GM19467 (cell line): ENCODE results near the gene GPC5.
"Not testable (repeated sequence)": the region's sequence is repeated elsewhere in the genome, so short reads cannot be mapped to it uniquely, and the experiment has no call there.

Experiments
- ATAC-seq: cut with Tn5 transposase; IDR thresholded peaks from one replicate; pipeline ENCODE4 v1.9.1; 2021; ENCODE audit warnings: mild to moderate bottlenecking, moderate library complexity; ENCODE audit not compliant: unreplicated experiment

Gene GPC5

DNA sequence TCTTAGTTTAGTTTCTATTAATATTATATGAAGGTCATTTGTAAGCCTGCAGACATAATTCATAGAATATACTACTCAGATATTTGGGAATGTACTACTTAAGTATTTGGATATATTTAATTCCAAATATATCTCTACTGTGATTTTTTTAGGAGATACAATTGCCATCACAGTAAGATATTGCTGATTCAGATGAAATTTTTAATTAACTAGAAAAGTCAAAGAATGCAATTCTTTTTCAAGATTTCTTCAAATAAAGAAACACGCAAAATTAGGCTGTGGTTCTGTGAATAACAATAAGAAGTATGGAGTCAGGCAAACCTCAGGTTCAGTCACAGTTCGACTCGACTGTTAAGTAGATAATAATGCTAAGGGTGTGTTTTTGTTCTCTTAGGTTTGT lies 1277.8 kb downstream of the GPC5 start:
- no peak for ATAC-seq

DNA sequence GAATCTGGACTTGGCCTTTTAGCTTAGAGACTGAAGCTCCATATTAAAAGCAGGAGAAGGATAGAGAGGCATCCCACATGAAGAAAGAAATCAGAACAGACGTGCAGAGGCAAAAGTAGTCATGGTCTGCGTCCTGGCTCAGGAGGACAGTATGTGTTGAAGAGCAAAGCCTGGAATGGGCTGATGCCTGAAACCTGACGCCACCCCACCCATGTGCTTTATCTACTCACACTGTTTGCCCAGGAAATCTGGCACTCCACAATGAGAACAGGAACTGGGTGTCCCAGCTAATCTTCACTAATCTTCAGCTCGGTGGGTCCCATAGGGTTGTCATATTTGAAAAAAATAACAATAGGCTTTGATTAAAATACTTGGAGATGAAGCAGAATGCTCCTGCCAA lies 1279.2 kb downstream of the GPC5 start:
- ATAC-seq = no peak

DNA sequence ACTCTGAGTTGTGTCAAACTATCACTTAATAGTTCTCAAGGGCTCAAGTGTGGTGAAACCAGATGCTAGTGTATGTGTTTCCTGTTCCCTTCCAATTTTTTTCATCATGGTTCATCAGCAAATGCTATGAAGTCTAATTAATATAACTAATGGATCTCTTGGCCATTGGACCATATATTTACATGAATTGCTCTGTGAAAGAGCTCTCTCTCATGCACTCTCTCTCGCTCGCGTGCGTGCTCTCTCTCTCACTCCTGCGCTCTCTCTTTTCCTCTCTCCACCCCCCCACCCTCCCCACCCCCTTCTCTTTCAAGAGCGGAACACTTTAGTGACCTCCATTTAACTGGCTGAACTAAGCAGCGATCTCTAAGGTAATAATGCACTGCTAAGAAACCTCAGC lies 1281.2 kb downstream of the GPC5 start:
- ATAC-seq = no peak

DNA sequence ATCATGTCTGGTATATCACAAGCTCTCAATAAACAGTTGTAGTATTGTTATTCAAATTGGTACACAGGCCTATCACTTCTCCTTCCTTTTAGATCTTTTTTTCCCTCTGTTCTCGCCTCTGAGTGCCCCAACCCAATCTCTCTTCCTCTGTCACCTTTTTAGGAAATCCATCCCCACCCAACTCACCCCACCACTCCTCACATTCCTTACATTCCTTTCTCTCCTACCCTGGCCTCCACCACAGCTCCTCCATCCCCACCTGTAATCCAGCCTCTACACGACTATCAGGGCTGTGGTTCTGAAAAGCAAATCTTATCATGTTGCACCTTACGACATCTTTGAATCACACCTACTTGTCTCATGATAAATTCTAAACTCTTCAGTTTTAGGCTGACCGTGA lies 1282.8 kb downstream of the GPC5 start:
- no peak for ATAC-seq

DNA sequence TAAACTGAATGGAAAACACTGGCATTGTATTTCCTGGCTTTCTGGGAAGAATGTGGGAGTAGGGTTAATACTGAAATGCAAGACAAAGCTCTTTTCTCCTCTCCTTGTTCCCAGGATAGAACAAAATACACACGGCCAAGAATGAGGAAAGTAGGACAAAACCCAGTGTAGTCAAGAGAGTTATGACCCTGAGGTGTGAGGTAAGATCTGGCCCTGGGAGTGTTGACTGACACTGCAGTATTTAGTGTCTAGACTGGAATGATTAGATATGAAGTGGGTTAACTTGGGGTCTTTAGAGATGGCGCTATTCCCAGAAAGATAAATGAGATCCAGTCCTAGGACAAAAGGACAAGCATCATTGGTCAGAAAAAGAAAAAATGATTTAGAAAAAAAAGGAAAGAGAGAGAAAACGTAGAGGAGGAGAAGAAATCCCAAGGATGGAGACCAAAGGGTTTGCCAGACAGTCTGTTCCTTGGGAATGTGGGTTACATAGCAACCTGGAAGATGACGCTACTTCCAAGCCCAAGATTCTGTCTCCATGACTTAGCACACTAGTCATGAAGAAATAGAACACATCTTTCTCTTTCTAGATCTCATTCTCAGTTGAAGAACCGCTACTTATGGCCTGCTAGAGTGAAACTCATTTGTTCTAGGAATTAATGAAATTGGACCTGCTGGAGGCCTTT lies 1284.6 kb downstream of the GPC5 start:
- no peak for ATAC-seq

DNA sequence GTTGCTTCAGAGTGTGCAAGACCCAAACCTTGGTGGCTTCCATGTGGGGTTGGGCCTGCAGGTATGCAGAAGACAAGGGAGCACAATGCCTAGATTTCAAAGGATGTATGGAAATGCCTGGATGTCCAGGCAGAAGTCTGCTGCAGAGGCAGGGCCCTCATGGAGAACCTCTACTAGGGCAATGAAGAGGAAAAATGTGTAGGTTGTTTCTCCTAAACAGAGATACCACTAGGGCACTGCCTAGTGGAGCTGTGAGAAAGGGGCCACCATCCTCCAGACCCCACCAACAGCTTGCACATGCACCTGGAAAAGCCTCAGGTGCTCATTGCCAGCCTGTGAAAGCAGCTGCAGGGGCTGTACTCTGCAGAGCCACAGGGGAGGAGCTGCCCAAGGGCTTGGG lies 1295.6 kb downstream of the GPC5 start:
- no peak for ATAC-seq

DNA sequence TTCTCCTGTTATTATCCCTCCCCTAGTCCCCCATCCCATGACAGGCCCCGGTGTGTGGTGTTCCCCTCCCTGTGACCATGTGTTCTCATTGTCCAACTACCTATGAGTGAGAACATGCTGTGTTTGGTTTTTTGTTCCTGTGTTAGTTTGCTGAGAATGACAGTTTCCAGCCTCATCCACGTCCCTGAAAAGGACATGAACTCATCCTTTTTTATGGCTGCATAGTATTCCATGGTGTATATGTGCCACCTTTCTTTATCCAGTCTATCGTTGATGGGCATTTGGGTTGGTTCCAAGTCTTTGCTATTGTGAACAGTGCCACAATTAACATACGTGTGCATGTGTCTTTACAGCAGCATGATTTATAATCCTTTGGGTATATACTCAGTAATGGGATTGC lies 1297.4 kb downstream of the GPC5 start:
- not testable (repeated sequence) for ATAC-seq

DNA sequence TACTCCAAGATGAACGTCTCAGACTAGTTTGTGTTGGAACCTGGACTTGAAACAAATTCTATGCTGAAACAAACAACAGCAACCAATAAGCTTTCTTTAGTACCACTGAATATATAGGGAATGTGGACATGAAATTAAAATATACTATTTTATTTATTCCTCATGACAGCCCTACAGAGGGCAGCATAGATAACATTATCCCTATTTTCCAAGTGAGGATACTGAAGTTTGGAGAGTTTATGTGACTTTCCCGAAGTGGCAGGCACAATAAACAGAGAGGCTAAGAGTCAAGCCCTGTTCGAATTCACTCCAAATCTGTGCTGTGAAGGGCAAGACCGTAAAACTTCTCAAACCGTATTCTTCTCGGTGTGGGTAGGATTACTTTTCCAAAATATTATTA lies 1318.3 kb downstream of the GPC5 start:
- no peak for ATAC-seq

DNA sequence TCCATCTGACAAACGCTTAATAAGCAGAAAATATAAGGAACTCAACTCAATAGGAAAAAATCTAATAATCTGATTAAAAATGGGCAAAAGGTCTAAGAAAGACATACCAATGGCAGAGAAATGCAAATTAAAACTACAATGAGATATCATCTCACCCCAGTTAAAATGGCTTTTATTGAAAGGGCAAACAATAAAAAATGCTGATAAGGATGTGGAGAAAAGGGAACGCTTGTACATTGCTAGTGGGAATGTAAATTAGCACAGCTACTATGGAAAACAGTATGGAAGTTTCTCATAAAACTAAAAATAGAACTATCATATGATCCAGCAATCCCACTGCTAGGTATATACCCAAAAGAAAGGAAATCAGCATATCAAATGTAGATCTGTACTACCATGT lies 1319.4 kb downstream of the GPC5 start:
- no peak for ATAC-seq

DNA sequence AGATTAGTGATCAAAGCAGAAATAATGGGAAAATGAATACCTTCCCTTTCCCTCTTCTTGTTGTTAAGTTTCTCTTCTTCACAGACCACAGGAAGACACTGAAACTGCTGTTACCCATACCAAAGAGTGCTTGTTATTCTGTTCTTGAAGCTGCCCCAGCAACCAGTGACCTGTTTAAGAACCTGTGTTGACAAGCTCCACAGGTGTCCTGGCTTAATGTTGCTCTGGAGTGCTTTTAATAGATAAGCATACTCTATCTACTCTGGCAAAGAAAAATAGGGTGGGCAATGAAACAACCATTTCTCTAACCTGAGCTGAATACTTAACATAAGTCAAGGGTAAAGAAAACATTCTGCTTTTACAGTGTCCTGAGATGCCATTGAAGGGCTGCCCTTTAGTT lies 1321.4 kb downstream of the GPC5 start:
- ATAC-seq = no peak

DNA sequence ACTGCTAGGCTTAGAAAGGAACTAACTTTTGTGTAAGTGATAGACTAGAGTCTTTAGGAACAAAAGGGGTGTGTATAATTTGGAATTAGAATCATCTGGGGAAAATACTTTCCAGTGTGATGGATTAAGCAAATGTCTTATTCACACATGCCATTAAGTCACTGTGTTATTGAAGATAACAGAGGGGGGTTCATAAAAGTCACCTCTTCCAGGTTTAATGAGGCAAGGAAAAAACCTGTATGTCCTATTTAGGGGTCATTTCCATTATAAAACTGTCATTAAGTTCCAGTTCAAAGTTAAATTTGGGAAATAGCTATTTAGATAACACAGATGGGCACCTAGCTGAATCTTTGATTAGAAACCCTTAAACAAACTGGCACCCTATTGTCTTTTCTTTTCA lies 1323.2 kb downstream of the GPC5 start:
- ATAC-seq = no peak

DNA sequence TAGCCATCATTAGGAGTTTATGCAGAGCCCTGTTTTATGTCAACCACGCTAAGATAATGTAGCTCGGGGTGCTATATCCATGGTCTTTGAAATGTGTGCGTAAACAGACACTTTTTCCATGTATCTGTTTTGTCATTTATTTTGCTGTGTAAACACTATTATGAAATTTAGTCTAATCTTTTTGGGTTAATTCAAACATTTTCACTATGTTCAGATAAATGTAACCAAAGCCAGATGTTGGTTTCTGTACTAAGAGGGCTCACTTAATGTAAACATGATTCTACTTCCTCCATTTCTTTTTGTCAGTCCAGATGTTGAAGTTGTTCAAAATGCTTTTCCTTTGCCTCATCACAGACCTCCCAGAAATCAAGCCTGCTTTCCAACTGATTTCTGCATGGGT lies 1328.7 kb downstream of the GPC5 start:
- no peak for ATAC-seq

DNA sequence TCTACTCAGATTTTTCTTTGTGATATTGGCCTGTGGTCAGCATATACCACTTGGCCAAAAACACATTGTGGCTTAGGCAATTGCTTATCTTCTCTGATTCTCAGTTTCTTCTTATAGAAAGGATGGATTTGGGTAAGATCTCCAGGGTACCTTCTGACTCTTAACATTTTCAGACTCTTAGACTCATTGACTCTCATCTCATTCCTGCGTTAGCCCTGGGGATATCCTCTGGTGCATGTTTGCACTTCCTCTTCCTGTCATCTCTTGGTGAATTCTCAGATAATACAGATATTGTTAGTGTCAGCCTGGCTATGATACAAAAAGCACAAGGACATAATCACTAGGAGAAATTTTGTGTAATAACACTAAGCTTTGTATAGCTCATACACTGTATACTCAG lies 1335.6 kb downstream of the GPC5 start:
- no peak for ATAC-seq

DNA sequence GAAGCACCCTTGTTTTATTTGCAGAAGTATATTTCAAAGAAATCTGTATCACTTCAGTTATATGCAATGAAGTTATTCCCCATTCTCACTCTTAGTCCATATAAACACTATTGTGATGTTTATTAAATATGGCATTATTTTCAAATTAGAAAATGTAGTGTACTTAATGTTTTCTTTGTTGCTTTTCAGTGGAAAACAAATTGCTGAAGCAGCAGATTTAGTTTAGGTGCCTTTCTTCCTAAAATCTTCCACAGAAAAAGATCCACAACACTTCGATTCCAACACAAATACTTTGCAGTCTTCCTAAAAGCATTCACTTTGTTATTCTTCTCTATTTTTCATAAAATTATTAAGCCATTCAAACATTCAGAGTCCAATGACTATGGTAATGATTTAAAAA lies 1336.1 kb downstream of the GPC5 start:
- ATAC-seq = no peak

DNA sequence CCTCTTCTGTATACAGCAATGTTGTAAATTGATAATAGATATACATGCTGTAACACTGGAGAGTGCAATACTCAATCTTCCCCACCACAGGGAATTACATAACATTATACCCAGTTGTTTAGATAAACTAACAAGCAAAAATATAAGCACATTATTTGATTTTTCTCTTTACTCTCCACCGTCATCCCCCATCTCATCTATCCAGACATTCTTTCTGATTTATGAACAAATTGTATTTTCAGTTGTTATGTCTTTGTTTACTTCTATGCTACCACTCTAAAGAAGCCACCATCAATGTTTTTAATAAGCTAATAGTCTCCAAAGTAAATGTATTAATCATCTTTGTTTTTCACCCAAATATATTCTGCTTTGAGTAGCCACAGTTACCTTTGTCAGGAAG lies 1337.5 kb downstream of the GPC5 start:
- no peak for ATAC-seq

DNA sequence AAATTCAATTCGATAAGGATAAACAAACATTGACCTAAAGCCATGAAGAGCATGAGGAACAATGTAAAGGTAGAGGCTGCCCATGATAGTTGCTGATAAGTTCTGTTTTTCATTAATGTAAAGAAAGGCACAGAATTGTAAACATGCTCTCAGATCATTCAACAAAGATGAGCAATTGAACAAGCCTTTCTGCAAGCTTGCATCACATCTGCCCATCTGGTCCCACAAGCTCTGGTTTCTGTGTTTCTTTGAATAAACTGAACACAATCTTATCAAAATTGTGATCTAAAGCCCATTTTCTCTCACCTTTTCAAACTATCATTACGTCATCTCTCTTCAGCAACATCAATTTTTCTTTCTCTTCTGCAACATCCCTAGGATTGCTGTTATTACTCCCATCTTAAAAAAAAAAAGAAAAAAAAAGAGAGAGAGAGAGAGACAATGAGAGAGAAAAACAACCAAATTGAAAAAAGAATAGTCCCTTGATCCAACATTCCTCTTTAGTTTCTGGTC lies 1340.9 kb downstream of the GPC5 start:
- ATAC-seq = no peak

DNA sequence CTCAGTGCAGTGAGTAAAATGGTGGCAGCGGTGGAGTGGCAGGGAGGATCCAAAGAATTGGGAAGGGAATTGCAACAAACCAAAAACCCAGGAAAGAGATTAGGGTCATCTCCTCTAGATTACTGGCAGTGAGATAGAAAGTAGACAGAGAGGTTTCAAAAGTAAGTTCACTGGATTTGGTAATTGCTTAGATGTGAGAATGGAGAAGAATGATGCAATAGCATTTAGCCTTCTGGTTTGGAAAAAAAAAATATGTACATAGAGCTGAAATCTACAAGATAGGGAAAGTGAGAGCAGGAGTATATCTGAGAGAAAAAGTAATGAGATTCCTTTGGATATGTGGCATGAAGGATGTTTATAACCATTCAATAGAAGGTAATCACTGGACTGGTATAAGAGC lies 1345.6 kb downstream of the GPC5 start:
- no peak for ATAC-seq

DNA sequence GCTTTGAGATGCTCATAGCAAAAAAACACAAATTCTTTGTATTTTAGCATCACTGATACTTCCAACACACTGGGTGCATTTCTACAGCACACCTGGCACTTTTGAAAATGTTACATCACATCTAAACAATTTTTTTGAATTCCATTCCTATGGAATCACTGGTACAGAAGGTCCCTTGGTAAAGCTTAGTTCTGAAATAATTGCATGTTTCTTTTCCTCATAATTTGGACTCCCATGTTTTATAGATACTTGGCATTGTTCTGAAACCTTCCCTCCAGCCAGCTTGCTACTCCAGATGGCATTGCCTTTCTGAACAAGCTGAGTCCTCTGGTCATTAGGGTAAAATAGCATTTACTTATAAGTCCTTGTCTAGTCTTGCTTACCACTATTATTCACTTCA lies 1346.8 kb downstream of the GPC5 start:
- ATAC-seq = no peak

DNA sequence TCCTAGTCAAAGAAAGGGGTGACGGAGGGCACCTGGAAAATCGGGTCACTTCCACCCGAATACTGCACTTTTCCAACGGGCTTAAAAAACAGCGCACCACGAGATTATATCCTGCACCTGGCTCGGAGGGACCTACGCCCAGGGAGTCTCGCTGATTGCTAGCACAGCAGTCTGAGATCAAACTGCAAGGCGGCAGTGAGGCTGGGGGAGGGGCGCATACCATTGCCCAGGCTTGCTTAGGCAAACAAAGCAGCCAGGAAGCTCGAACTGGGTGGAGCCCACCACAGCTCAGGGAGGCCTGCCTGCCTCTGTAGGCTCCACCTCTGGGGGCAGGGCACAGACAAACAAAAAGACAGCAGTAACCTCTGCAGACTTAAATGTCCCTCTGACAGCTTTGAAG lies 1354.3 kb downstream of the GPC5 start:
- not testable (repeated sequence) for ATAC-seq

DNA sequence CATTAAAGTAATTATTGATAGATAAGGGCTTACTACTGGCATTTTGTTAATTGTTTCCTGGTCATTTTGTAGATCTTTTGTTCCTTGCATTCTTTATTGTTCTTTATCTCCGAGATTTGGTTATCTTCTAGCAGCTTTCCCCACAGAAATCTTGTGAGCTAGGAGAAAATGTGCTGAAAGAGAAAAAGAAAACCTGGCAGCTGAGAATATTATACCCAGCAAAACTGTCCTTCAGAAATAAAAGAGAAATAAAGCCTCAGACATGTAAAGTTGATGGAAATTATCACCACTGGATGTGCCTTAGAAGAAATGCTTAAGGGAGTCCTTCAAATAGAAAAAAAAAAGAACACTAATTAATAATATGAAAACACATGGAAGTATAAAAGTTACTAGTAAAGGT lies 1363.3 kb downstream of the GPC5 start:
- no peak for ATAC-seq

DNA sequence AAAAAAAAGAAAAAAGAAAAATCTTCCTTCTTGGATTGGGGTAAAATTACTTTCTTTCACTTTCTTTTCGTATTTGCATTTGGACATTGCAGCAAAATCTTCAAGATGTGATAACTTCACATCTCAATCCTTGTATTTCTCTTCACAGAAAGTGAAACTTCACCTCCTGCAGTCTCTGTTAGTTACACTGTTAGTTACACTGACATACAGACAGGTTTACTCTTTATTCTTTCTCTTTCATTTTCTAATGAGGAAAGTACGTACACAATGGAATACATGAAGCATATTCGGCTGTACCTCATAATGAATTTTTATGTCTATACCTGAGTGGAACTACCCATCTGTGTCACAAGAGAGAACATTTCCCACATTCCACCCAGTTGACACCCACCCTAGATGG lies 1369.0 kb downstream of the GPC5 start:
- ATAC-seq = no peak

DNA sequence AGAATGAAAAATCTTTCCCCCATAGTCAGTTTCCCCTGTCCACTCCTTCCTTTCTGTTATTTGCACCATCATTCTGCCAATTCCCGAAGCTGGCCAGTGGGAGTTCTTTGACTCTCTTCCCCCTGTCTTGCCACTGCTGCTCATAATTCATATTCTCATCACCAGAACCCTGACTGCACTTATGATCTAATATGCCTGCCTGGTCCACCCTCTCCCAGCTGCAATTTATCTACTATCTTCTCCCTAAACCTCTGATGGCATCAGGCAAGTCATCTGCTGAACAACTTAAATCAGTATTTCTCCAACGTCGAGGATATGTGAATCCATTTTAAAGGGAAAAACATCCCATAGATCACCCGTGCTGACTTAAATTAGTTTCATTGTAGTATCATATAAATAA lies 1370.2 kb downstream of the GPC5 start:
- no peak for ATAC-seq

DNA sequence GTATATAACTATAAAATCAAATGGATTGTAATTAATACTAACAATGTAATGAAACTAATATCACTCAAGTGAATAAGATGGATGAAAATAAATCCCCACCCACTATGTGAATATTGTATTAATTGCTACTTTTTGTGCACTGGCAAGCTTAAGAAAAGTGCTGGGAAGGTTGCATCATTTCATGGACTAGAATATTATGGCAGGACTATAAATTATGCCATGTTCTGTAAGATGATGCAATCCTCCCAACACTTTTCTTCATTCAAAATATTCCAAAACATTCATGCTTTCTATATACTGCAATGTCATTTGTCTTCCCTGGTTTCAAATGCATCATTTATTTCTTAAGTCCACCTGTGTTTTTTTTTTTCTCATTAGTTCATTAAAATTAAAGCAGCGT lies 1370.6 kb downstream of the GPC5 start:
- ATAC-seq = no peak
